Endothelial cell of umbilical vein (primary cell): ENCODE data around the gene TRAPPC12. TPM values are rescaled to one million over a fixed set of nuclear protein-coding genes. Genes with fewer than 3 reads are reported as not detected.

Experiments used
- BruUV-seq: library from RNA; stranded (reverse); fragments of 400-500 nt; replicated peaks from 2 replicates; lab custom pipeline; 2021; lab: Mats Ljungman, UMichigan
- CTCF ChIA-PET: fragments of 300-600, 350-600 bp; sonication (Branson Sonifier 250); formaldehyde crosslinking; loops from one replicate; lab custom pipeline; 2021; ENCODE audit warnings: antibody characterized with exemption, inconsistent platforms; lab: Charles Lee
- POLR2A ChIA-PET: fragments of 300-600, 350-600 bp; sonication (Branson Sonifier 250); formaldehyde crosslinking; loops from one replicate; lab custom pipeline; 2021; ENCODE audit warnings: antibody characterized with exemption, inconsistent platforms; lab: Charles Lee
- DNase-seq: peaks from one replicate; pipeline ENCODE4 v3.0.0-alpha.2; 2011; ENCODE audit warnings: low read depth, low spot score
- FAIRE-seq: peaks from 2 replicates; lab custom pipeline; 2011; peaks lifted over from hg19 to GRCh38; lab: Jason Lieb, UNC
- H2AFZ ChIP-seq: 2 replicates; pipeline ENCODE4 v1.6.0; 2012; ENCODE audit warnings: low read depth, low read length, control low read depth, inconsistent platforms
- H3K27ac ChIP-seq: 2 replicates; pipeline ENCODE4 v1.5.1; 2011; ENCODE audit warnings: low read depth, mild to moderate bottlenecking, control low read depth, low read length, moderate library complexity; ENCODE audit not compliant: insufficient read depth
- H3K27me3 ChIP-seq, 2 experiments: 2 replicates each; pipeline versions ENCODE4 v1.6.0 to v1.6.1; 2011; ENCODE audit warnings: low read length in 2 of 2, mixed read lengths in 1 of 2; ENCODE audit not compliant: control insufficient read depth in 2 of 2, insufficient read depth in 2 of 2
- H3K36me3 ChIP-seq, 2 experiments: 2 replicates in 1 of 2; 3 replicates in 1 of 2; pipeline ENCODE4 v1.5.1; 2011; ENCODE audit warnings: low read length in 2 of 2, mild to moderate bottlenecking in 1 of 2, moderate library complexity in 1 of 2; ENCODE audit not compliant: control insufficient read depth in 2 of 2, insufficient read depth in 2 of 2; ENCODE audit errors: extremely low read depth in 1 of 2
- H3K4me1 ChIP-seq: 3 replicates; pipeline ENCODE4 v1.5.1; 2011; ENCODE audit warnings: mild to moderate bottlenecking, low read length; ENCODE audit not compliant: control insufficient read depth, insufficient read depth; ENCODE audit errors: extremely low read depth
- H3K4me2 ChIP-seq: 2 replicates; pipeline ENCODE4 v1.6.1; 2011; ENCODE audit warnings: low read length, control low read depth, mixed read lengths; ENCODE audit not compliant: insufficient read depth
- H3K4me3 ChIP-seq, 3 experiments: fragments of 200-600 bp in 1 of 3; sonication (generic), shearing (Covaris generic) in 1 of 3; replicated peaks in 1 of 3; 2 replicates each; pipeline ENCODE4 v1.5.1; 2011 to 2016; ENCODE audit warnings: control low read depth in 3 of 3, low read length in 3 of 3, mild to moderate bottlenecking in 2 of 3, inconsistent platforms in 1 of 3, low read depth in 1 of 3, moderate library complexity in 1 of 3; ENCODE audit not compliant: insufficient read depth in 1 of 3
- H3K79me2 ChIP-seq: 2 replicates; pipeline ENCODE4 v1.6.0; 2012; ENCODE audit warnings: low read length, inconsistent platforms; ENCODE audit not compliant: control insufficient read depth, insufficient read depth
- H3K9ac ChIP-seq: replicated peaks from 2 replicates; pipeline ENCODE3; 2011; ENCODE audit warnings: low read length, control low read depth; ENCODE audit not compliant: insufficient read depth; ENCODE audit errors: extremely low read depth
- H3K9me1 ChIP-seq: replicated peaks from 3 replicates; pipeline ENCODE4 v1.6.0; 2011; ENCODE audit warnings: mild to moderate bottlenecking, low read length; ENCODE audit not compliant: control insufficient read depth, insufficient read depth; ENCODE audit errors: extremely low read depth
- H3K9me3 ChIP-seq: replicated peaks from 2 replicates; pipeline ENCODE4 v1.5.1; 2012; ENCODE audit warnings: low read length, inconsistent platforms; ENCODE audit not compliant: control insufficient read depth, insufficient read depth
- H4K20me1 ChIP-seq: replicated peaks from 2 replicates; pipeline ENCODE3; 2011; ENCODE audit warnings: mild to moderate bottlenecking, low read length; ENCODE audit not compliant: control insufficient read depth, insufficient read depth; ENCODE audit errors: extremely low read depth
- EZH2 ChIP-seq: IDR thresholded peaks from 2 replicates; pipeline ENCODE4 v1.6.1; 2012; ENCODE audit warnings: borderline replicate concordance, low read depth, mild to moderate bottlenecking, moderate library complexity, low read length, inconsistent platforms; ENCODE audit not compliant: severe bottlenecking
- FOS ChIP-seq: IDR thresholded peaks from 2 replicates; pipeline ENCODE4 v1.6.1; 2011; ENCODE audit warnings: mild to moderate bottlenecking, low read length, moderate library complexity, borderline replicate concordance; ENCODE audit not compliant: insufficient read depth
- GATA2 ChIP-seq: IDR thresholded peaks from 2 replicates; pipeline ENCODE4 v1.7.0; 2011; ENCODE audit warnings: low read depth, mild to moderate bottlenecking, moderate library complexity, mixed read lengths, low read length; ENCODE audit not compliant: insufficient read length, insufficient read depth
- JUN ChIP-seq: IDR thresholded peaks from 2 replicates; pipeline ENCODE4 v1.6.1; 2011; ENCODE audit warnings: borderline replicate concordance, low read depth; ENCODE audit not compliant: insufficient read length, insufficient read depth
- MYC ChIP-seq: IDR thresholded peaks from one replicate; pipeline ENCODE4 v1.6.1; 2011; ENCODE audit warnings: mild to moderate bottlenecking, low read depth, low read length
- POLR2A ChIP-seq: IDR thresholded peaks from 2 replicates; pipeline ENCODE4 v1.6.1; 2012; ENCODE audit warnings: low read depth, mild to moderate bottlenecking, control low read depth, low read length
- POLR2AphosphoS5 ChIP-seq: IDR thresholded peaks from 2 replicates; pipeline ENCODE4 v1.6.1; 2012; ENCODE audit warnings: low read depth, mild to moderate bottlenecking, control low read depth, low read length, moderate library complexity; ENCODE audit not compliant: insufficient read depth
- dilution Hi-C: fragments of 300-500 bp; cut with MboI; formaldehyde crosslinking; loops from one replicate; pipeline ENCODE4 v1.15.0; 2019; ENCODE audit warnings: low sequenced_read_pairs; ENCODE audit not compliant: extremely low pct_ligation_motif_present
- intact Hi-C: fragments of 100-400 bp; cut with micrococcal nuclease; formaldehyde crosslinking; loops from one replicate; pipeline ENCODE4 v1.10.0; 2022
- polyA plus RNA-seq, 4 experiments: library from polyadenylated mRNA; depleted of rRNA in 3 of 4; stranded (reverse) in 3 of 4; unstranded in 1 of 4; fragments of >200 nt; gene quantifications; 2 replicates each; pipeline versions ENCODE4 v1.2.1 to v1.2.3, GENCODE V29; 2011 to 2012; ENCODE audit warnings: missing spikeins in 1 of 4
- total RNA-seq: library from RNA; stranded (reverse); gene quantifications from 2 replicates; pipeline ENCODE4 v1.2.3, GENCODE V29; 2021
- TF ChIP-seq, protein P1 (sequence below), 2 donors: IDR thresholded peaks; 1 replicate in 1 of 2; 2 replicates in 1 of 2; pipeline ENCODE4 v1.5.1; 2011; ENCODE audit warnings: low read length in 2 of 2, mild to moderate bottlenecking in 2 of 2, moderate library complexity in 2 of 2, control low read depth in 1 of 2, inconsistent platforms in 1 of 2, low read depth in 1 of 2; ENCODE audit not compliant: insufficient read depth in 1 of 2; ENCODE audit errors: extremely low read depth in 1 of 2
- TF ChIP-seq, protein P2 (sequence below): IDR thresholded peaks from 2 replicates; pipeline ENCODE4 v1.6.1; 2011; ENCODE audit not compliant: insufficient read depth, insufficient read length

Gene TRAPPC12
- total and polyA plus RNA-seq, 2 donors (not counting 3 experiments of a cell fraction or from before 2014, with no cell fraction given) = 47.5 to 81.5 TPM

DNA sequence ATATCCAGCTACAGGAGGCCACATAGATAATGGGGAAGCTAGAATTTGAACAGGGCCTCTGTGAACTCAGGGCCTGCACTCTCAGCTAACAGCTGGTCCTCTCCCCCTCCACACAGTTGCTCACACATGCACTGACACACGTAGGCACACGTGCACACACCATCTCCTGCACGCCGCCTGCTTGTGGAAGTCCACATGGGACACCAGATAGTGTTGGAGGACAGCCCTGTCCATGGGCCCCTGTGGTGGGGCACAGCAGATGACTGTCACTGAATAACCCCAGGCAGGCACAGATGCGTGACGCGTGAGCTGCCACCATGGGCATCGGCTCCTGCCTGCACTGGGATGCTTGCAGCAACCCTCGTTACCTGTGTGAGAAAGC, 87.0 kb downstream of the TRAPPC12 start:
- H3K79me2 ChIP-seq = no peaks in the 10 kb centered on the region
- no peaks in the 10 kb centered on the region for H3K4me1 ChIP-seq
- H3K27ac ChIP-seq = no peak overlapping the region
- POLR2A ChIA-PET = no interaction called here
- DNase-seq (no peak), FAIRE-seq (no peak)
- H3K4me3 ChIP-seq = no peak overlapping the region
- no peak overlapping the region for H3K9ac ChIP-seq
- no peaks in the 10 kb centered on the region for H3K27me3 ChIP-seq
- H3K36me3 ChIP-seq = peaks cover 0 to 25% of the 10 kb centered on the region in 2 experiments
- intact Hi-C loops = no loop called here
- H3K9me3 ChIP-seq = no peaks in the 10 kb centered on the region
- no peaks in the 10 kb centered on the region for H3K9me1 ChIP-seq
- CTCF ChIA-PET = interaction anchor here (1.3 to 1.6 kb wide), 2 partner anchors 14 to 44 kb away, joined by 3 read pairs; no protein-coding TSS in a partner anchor
- dilution Hi-C loops = no loop called here
- no peak overlapping the region for H3K4me2 ChIP-seq
- no peaks in the 10 kb centered on the region for H4K20me1 ChIP-seq
- BruUV-seq = no TSS peak
- TF ChIP-seq JUN (no peak), GATA2 (no peak), FOS (no peak), POLR2AphosphoS5 (no peak), EZH2 (no peak), MYC (no peak), POLR2A (no peak)
- TF ChIP-seq, protein P1, sequence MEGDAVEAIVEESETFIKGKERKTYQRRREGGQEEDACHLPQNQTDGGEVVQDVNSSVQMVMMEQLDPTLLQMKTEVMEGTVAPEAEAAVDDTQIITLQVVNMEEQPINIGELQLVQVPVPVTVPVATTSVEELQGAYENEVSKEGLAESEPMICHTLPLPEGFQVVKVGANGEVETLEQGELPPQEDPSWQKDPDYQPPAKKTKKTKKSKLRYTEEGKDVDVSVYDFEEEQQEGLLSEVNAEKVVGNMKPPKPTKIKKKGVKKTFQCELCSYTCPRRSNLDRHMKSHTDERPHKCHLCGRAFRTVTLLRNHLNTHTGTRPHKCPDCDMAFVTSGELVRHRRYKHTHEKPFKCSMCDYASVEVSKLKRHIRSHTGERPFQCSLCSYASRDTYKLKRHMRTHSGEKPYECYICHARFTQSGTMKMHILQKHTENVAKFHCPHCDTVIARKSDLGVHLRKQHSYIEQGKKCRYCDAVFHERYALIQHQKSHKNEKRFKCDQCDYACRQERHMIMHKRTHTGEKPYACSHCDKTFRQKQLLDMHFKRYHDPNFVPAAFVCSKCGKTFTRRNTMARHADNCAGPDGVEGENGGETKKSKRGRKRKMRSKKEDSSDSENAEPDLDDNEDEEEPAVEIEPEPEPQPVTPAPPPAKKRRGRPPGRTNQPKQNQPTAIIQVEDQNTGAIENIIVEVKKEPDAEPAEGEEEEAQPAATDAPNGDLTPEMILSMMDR (IDR thresholded peaks at IDR 0.05; ENCODE audit: extremely low read depth in 1 of 2, insufficient read depth in 1 of 2, low read depth in 1 of 2, low read length in 2 of 2) = no peak
- TF ChIP-seq, protein P2, sequence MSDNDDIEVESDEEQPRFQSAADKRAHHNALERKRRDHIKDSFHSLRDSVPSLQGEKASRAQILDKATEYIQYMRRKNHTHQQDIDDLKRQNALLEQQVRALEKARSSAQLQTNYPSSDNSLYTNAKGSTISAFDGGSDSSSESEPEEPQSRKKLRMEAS = no peak
- H2AFZ ChIP-seq = no peak overlapping the region
